HepG2 (cell line): ENCODE data around the gene RCE1.

Source experiments
- EZH2 ChIP-seq: conservative IDR thresholded peaks from 2 replicates; pipeline ENCODE4 v1.6.1; 2012; ENCODE audit warnings: mild to moderate bottlenecking, low read depth, low read length, moderate library complexity
- HDAC1 ChIP-seq: sonication (generic); formaldehyde crosslinking; IDR thresholded peaks from 2 replicates; pipeline ENCODE4 v1.5.1; 2020; ENCODE audit warnings: mild to moderate bottlenecking, missing genetic modification reagents
- MLLT10 ChIP-seq: sonication (generic); formaldehyde crosslinking; IDR thresholded peaks from 2 replicates; pipeline ENCODE4 v1.4.0; 2020; ENCODE audit warnings: missing genetic modification reagents
- MTA3 ChIP-seq: sonication (generic); formaldehyde crosslinking; IDR thresholded peaks from 2 replicates; pipeline ENCODE4 v1.4.0; 2020; ENCODE audit warnings: missing genetic modification reagents
- RNF2 ChIP-seq: fragments of 450-650 bp; conservative IDR thresholded peaks from 2 replicates; pipeline ENCODE4 v1.6.1; 2016; ENCODE audit warnings: low read depth
- U2AF2 ChIP-seq: fragments of 200-400 bp; formaldehyde crosslinking; IDR thresholded peaks from 2 replicates; pipeline ENCODE4 v1.6.1; 2017; ENCODE audit warnings: low read depth, mild to moderate bottlenecking, low read length
- ZNF510 ChIP-seq: sonication (generic); formaldehyde crosslinking; IDR thresholded peaks from 2 replicates; pipeline ENCODE4 v1.4.0; 2020; ENCODE audit warnings: low read depth, mild to moderate bottlenecking, missing genetic modification reagents

GRCh38 chr11:66894141-66894540 is 50.9 kb downstream of the RCE1 start:
- TF ChIP-seq MTA3 = no peak
- TF ChIP-seq EZH2 = no peak
- TF ChIP-seq RNF2 = no peak
- no peak for TF ChIP-seq HDAC1 (CRISPR knock-in tag)
- no peak for TF ChIP-seq ZNF510 (CRISPR knock-in tag)
- no peak for TF ChIP-seq MLLT10 (CRISPR knock-in tag)
- TF ChIP-seq U2AF2 = no peak
